Activated CD4-positive, alpha-beta T cell treated with anti-CD3 and anti-CD28 coated beads, Interleukin-2, amount 10 ng/mL, durations not matched to agents 24 days and 14 days (primary cell): ENCODE measurements around the gene INSM1. TPM values are rescaled to one million over a fixed set of nuclear protein-coding genes. Genes with fewer than 3 reads are reported as not detected.
A peak's percentile ranks its signal among the peaks of the same experiment; 100 is the strongest.

Experiments
- DNase-seq: peaks from one replicate; pipeline ENCODE4 v3.0.0; 2022
- H3K27ac Mint-ChIP-seq: one replicate; pipeline ENCODE4 v1.8.0; 2022; ENCODE audit warnings: mild to moderate bottlenecking, mixed read lengths
- H3K27me3 Mint-ChIP-seq: one replicate; pipeline ENCODE4 v1.8.0; 2022; ENCODE audit warnings: mixed read lengths
- H3K36me3 Mint-ChIP-seq: one replicate; pipeline ENCODE4 v1.8.0; 2022; ENCODE audit warnings: low read depth, mild to moderate bottlenecking, mixed read lengths
- H3K4me1 Mint-ChIP-seq: one replicate; pipeline ENCODE4 v1.8.0; 2021; ENCODE audit warnings: mixed read lengths
- H3K4me3 Mint-ChIP-seq: one replicate; pipeline ENCODE4 v1.8.0; 2022; ENCODE audit warnings: mild to moderate bottlenecking, moderate library complexity, mixed read lengths
- H3K9me3 Mint-ChIP-seq: one replicate; pipeline ENCODE4 v1.8.0; 2021; ENCODE audit warnings: mixed read lengths
- intact Hi-C: fragments of 100-400 bp; cut with micrococcal nuclease; formaldehyde crosslinking; loops from one replicate; pipeline ENCODE4 v1.15.1; 2023
- total RNA-seq: library from RNA; stranded (reverse); gene quantifications from 2 replicates; pipeline ENCODE4 v1.2.3, GENCODE V29; 2022

Gene INSM1
- total RNA-seq, 1 donor from 2014 or later = 46.7 TPM

GRCh38 chr20:20366551-20366875 lies 1.4 kb upstream of the INSM1 start:
- Mint-ChIP-seq H3K27ac (peak overlapping the region; percentile 81), H3K9me3 (peaks cover 3% of the 10 kb centered on the region), H3K36me3 (peaks cover 19% of the 10 kb centered on the region), H3K4me1 (peaks cover 29% of the 10 kb centered on the region), H3K27me3 (peaks cover 55% of the 10 kb centered on the region), H3K4me3 (peak overlapping the region; percentile 64)
- intact Hi-C loops = loop anchor here (5.0 to 10.0 kb wide), 3 partner anchors 346 to 1338 kb away; partner anchors contain the start of genes NKX2-4, PAX1 and RALGAPA2
- no peak for DNase-seq

DNA sequence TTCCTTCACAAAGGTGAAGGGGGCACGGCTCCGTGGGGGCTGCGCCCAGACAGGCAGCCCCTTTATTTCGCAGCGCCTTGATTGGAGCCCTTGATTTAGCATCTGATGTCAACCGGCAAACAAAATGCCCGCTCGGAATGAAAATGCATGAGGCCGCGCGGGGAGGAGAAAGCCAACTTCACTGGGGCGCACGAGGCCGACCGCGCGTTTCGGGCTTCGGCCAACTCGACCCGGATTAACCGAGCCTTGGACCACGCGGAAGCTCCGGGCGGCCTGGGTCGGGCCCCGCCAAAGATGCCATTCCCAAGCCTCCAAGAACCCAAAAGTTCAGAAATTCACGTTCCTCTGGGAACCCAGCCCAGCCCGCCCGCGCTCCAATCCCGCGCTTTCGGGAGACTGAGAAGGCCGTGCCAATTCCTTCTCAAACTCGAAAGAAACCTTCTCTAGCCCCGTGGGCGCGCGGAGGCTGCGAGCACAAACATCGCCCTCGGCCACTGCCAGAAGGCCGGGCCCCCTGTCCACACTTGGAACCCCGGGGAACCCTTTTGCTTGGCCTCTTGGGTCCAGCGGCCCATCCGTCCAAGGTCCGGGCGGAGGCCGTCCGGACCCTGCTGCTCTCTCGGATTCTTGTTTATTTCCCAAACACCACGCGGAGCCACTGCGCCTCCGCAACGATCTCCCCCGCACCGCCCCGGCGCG lies 879 bp upstream of the INSM1 start:
- intact Hi-C loops = loop anchor here (5.0 to 10.0 kb wide), 3 partner anchors 345 to 1338 kb away; partner anchors contain the start of genes NKX2-4, PAX1 and RALGAPA2
- Mint-ChIP-seq H3K27me3 (peaks cover 56% of the 10 kb centered on the region), H3K27ac (no peak overlapping the region), H3K36me3 (peaks cover 23% of the 10 kb centered on the region), H3K4me3 (peak overlapping the region; percentile 87), H3K9me3 (peaks cover 3% of the 10 kb centered on the region), H3K4me1 (peaks cover 31% of the 10 kb centered on the region)
- DNase-seq = no peak

DNA sequence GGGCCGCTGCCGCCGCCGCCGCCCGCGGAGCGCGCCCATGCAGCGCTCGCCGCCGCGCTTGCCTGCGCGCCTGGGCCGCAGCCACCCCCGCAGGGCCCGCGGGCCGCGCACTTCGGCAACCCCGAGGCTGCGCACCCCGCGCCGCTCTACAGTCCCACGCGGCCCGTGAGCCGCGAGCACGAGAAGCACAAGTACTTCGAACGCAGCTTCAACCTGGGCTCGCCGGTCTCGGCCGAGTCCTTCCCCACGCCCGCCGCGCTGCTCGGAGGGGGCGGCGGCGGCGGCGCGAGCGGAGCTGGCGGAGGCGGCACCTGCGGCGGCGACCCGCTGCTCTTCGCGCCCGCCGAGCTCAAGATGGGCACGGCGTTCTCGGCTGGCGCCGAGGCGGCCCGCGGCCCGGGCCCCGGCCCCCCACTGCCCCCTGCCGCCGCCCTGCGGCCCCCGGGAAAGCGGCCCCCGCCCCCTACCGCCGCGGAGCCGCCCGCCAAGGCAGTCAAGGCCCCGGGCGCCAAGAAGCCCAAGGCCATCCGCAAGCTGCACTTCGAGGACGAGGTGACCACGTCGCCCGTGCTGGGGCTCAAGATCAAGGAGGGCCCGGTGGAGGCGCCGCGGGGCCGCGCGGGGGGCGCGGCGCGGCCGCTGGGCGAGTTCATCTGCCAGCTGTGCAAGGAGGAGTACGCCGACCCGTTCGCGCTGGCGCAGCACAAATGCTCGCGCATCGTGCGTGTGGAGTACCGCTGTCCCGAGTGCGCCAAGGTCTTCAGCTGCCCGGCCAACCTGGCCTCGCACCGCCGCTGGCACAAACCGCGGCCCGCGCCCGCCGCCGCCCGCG lies 730 bp downstream of the INSM1 start:
- H3K36me3 Mint-ChIP-seq = peaks cover 25% of the 10 kb centered on the region
- H3K27ac Mint-ChIP-seq = no peak overlapping the region
- intact Hi-C loops = loop anchor here (1.0 to 10.0 kb wide), 4 partner anchors 123 to 1336 kb away; partner anchors contain the start of genes NKX2-4, PAX1 and RALGAPA2
- DNase-seq = peak; percentile 63
- H3K27me3 Mint-ChIP-seq = peaks cover 55% of the 10 kb centered on the region
- peaks cover 21% of the 10 kb centered on the region for H3K4me1 Mint-ChIP-seq
- peak overlapping the region; percentile 28 for H3K4me3 Mint-ChIP-seq
- H3K9me3 Mint-ChIP-seq = peaks cover 3% of the 10 kb centered on the region

- peaks cover 25% of the 10 kb centered on the region for H3K36me3 Mint-ChIP-seq
- peaks cover 3% of the 10 kb centered on the region for H3K9me3 Mint-ChIP-seq
- peak; percentile 62 for DNase-seq
- intact Hi-C loops = loop anchor here (2.0 to 10.0 kb wide), 5 partner anchors 43 to 1335 kb away; partner anchors contain the start of genes NKX2-4, PAX1 and RALGAPA2
- H3K4me1 Mint-ChIP-seq = peaks cover 19% of the 10 kb centered on the region
- H3K4me3 Mint-ChIP-seq = peak overlapping the region; percentile 83
- H3K27ac Mint-ChIP-seq = peak overlapping the region; percentile 83
- peaks cover 56% of the 10 kb centered on the region for H3K27me3 Mint-ChIP-seq
These were observed 1.6 kb downstream of the INSM1 start for GRCh38 chr20:20369250-20370093.

DNA sequence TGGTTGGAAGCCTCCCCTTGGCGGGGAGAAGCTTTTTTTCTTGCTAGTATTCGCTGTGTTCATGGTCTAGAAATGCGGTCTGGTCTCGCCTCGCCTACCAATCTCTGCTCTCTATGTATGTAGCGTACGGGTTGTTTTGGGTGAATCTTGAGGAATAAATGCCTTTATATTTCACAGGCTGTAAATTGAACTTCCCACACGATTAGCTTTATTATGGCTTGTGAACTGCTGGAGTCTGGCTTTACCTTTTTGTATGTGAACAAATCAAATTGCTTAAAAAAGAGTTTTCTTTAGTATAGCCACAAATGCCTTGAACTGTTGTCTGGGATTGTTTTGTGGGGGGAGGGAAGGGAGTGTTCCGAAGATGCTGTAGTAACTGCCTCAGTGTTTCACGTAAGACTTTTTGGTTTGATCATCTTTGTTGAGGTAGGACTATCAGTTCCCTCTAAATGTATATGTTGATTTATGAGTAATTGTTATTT lies 2.2 kb downstream of the INSM1 start:
- Mint-ChIP-seq H3K27me3 (peaks cover 59% of the 10 kb centered on the region), H3K4me1 (peaks cover 19% of the 10 kb centered on the region), H3K27ac (peak overlapping the region; percentile 83), H3K36me3 (peaks cover 25% of the 10 kb centered on the region), H3K4me3 (peak overlapping the region; percentile 83), H3K9me3 (peaks cover 3% of the 10 kb centered on the region)
- DNase-seq = no peak
- intact Hi-C loops = loop anchor here (2.0 to 5.0 kb wide), 2 partner anchors 42 to 83 kb away; no protein-coding TSS in a partner anchor

- intact Hi-C loops = loop anchor here (2.0 to 5.0 kb wide), 2 partner anchors 41 to 82 kb away; no protein-coding TSS in a partner anchor
- no peak for DNase-seq
- Mint-ChIP-seq H3K4me3 (peak overlapping the region; percentile 83), H3K27ac (peak overlapping the region; percentile 60), H3K36me3 (peaks cover 21% of the 10 kb centered on the region), H3K4me1 (peaks cover 13% of the 10 kb centered on the region), H3K9me3 (peaks cover 3% of the 10 kb centered on the region), H3K27me3 (peaks cover 60% of the 10 kb centered on the region)
These were observed 3.2 kb downstream of the INSM1 start for GRCh38 chr20:20371083-20371482.

GRCh38 chr20:20371681-20372080 lies 3.8 kb downstream of the INSM1 start:
- Mint-ChIP-seq H3K27ac (peak overlapping the region; percentile 24), H3K9me3 (peaks cover 3% of the 10 kb centered on the region), H3K27me3 (peaks cover 58% of the 10 kb centered on the region), H3K36me3 (peaks cover 21% of the 10 kb centered on the region), H3K4me3 (peak overlapping the region; percentile 83), H3K4me1 (peaks cover 13% of the 10 kb centered on the region)
- DNase-seq = no peak
- intact Hi-C loops = loop anchor here (2.0 to 5.0 kb wide), 2 partner anchors 41 to 81 kb away; no protein-coding TSS in a partner anchor

DNA sequence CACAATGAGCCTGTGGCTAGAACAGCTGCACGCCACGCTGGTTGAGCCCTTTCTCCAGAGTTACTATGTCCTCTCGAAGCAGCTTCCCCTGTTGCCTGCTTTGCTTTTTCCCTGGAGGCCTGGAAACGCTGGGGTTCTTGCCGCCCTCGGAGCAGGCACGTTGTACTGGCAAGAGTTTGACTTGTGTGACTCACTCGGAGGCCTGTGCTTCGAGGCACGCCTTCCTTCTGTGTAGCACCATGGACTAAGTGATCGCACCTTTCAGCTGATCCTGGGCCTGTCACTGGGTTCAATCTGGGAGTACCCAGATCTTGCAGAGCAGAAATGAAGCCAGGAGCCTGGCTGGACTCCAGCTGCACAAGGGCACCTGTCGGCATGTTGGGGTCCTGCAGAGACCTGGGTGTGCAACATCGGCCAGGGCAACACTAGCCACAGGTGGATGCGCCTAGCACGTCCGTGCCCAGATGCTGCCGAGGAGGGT lies 5.2 kb downstream of the INSM1 start:
- intact Hi-C loops = loop anchor here (5.0 kb wide), 1 partner anchor 39 kb away; no protein-coding TSS in a partner anchor
- Mint-ChIP-seq H3K4me3 (no peak overlapping the region), H3K9me3 (no peaks in the 10 kb centered on the region), H3K4me1 (peaks cover 11% of the 10 kb centered on the region), H3K27me3 (peaks cover 60% of the 10 kb centered on the region), H3K36me3 (peaks cover 19% of the 10 kb centered on the region), H3K27ac (no peak overlapping the region)
- DNase-seq = no peak

DNA sequence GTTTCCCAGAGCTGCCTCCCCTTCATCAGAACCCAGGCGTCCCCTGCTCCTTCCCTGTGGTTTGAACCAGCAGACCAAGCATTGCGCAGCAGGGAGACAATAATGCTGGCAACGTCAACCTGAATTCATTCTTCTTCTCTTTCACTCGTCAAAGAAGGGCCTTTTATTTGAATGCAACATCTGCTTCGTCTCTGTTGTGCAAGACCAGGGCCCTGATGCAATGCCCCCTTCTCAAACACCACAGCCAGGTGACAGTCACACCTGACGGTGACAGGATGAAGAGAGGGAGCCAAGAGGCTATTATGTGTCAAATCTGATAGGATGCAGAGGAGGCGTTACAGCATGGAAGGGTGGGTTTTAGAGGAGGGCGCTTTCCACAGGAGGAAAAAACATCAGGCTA lies 8.0 kb downstream of the INSM1 start:
- H3K27ac Mint-ChIP-seq = no peak overlapping the region
- intact Hi-C loops = no loop called here
- DNase-seq = no peak
- peaks cover 54% of the 10 kb centered on the region for H3K27me3 Mint-ChIP-seq
- peaks cover 2% of the 10 kb centered on the region for H3K9me3 Mint-ChIP-seq
- peaks cover 6% of the 10 kb centered on the region for H3K4me1 Mint-ChIP-seq
- no peak overlapping the region for H3K4me3 Mint-ChIP-seq
- peaks cover 13% of the 10 kb centered on the region for H3K36me3 Mint-ChIP-seq

DNA sequence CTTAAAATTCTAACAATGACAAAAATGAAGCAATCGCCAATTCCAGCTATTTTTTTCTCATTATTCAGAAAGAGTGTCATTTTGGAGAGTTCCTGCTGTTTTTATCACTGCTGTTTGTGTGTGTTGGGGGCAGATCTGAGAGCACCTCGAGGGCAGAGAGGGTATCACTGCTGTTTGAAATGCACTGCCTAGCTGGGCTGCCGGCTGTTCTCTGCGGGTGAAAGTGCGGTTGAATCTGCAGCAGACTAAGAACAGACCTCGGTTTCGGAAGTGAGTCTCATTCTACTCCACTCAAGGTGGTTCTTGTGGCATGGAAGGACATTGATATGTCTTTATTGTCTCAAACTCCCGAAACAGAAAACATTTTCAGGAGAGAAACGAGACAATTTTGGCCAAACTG lies 18.3 kb downstream of the INSM1 start:
- no peaks in the 10 kb centered on the region for H3K4me1 Mint-ChIP-seq
- no peaks in the 10 kb centered on the region for H3K36me3 Mint-ChIP-seq
- H3K4me3 Mint-ChIP-seq = no peak overlapping the region
- H3K27ac Mint-ChIP-seq = no peak overlapping the region
- intact Hi-C loops = no loop called here
- no peak for DNase-seq
- no peaks in the 10 kb centered on the region for H3K27me3 Mint-ChIP-seq
- H3K9me3 Mint-ChIP-seq = no peaks in the 10 kb centered on the region

DNA sequence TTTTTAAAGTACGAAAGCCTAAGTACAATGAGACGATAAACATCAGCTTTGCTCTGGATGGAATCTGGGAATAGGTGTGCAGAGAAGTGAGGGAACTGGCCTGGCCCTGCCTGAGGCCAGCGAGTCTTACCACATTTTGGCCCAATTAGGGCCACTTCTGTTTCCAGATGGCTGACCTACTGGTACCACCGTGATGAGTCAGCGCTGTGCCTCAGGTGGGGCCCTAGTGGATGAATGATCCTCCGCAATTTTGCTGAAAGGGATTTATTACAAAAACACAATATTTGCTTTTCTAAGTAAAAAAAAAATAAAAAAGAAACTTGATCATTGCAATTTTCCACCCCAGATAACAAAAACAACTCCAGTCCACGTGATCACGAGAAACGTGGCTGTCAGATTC lies 22.5 kb downstream of the INSM1 start:
- no peak for DNase-seq
- H3K27me3 Mint-ChIP-seq = no peaks in the 10 kb centered on the region
- H3K4me3 Mint-ChIP-seq = no peak overlapping the region
- no peak overlapping the region for H3K27ac Mint-ChIP-seq
- no peaks in the 10 kb centered on the region for H3K4me1 Mint-ChIP-seq
- intact Hi-C loops = no loop called here
- no peaks in the 10 kb centered on the region for H3K9me3 Mint-ChIP-seq
- H3K36me3 Mint-ChIP-seq = peaks cover 2% of the 10 kb centered on the region

- Mint-ChIP-seq H3K36me3 (peaks cover 2% of the 10 kb centered on the region), H3K9me3 (no peaks in the 10 kb centered on the region), H3K27me3 (no peaks in the 10 kb centered on the region), H3K4me1 (no peaks in the 10 kb centered on the region), H3K4me3 (no peak overlapping the region), H3K27ac (no peak overlapping the region)
- no peak for DNase-seq
- intact Hi-C loops = no loop called here
These were observed 23.2 kb downstream of the INSM1 start for GRCh38 chr20:20391115-20391514.

GRCh38 chr20:20391766-20392165 lies 23.9 kb downstream of the INSM1 start:
- Mint-ChIP-seq H3K4me1 (no peaks in the 10 kb centered on the region), H3K9me3 (no peaks in the 10 kb centered on the region), H3K27ac (no peak overlapping the region), H3K4me3 (no peak overlapping the region), H3K36me3 (peaks cover 2% of the 10 kb centered on the region), H3K27me3 (no peaks in the 10 kb centered on the region)
- no peak for DNase-seq
- intact Hi-C loops = no loop called here
